Fibroblast of skin of right quadriceps (primary cell): ENCODE results near the gene PIP.
"Not testable (repeated sequence)": the region's sequence is repeated elsewhere in the genome, so short reads cannot be mapped to it uniquely, and the experiment has no call there.

ENCODE experiments used
- DNase-seq: peaks from one replicate; pipeline ENCODE4 v3.0.0-alpha.2; 2013

The PIP gene, protein sequence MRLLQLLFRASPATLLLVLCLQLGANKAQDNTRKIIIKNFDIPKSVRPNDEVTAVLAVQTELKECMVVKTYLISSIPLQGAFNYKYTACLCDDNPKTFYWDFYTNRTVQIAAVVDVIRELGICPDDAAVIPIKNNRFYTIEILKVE

DNA sequence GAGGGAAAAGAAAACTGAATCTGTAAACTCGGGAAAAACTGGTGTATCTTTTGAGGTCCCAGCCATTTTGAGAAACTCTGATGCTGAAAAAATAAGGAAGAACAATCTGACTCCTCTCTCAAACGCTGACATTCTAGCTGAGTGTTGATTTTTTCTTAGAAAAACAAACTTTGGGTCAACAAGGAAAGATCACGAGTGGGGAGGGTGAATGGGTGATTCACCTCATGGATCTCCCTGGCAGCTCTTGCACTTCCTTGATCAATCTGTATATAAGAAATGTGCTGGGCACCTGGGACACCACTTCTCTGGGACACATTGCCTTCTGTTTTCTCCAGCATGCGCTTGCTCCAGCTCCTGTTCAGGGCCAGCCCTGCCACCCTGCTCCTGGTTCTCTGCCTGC is at the start of gene PIP:
Gene PIP, plus strand, starts transcription at position 297 of the 400 bp plus-strand sequence. Its CDS starts 40 bp downstream, at position 337.
- DNase-seq: no peak

- DNase-seq: no peak
Observed at GRCh38 chr7:143085109-143085508, 46.8 kb upstream of the PIP start.

GRCh38 chr7:143085610-143086009 is 46.3 kb upstream of the PIP start:
- not testable (repeated sequence) for DNase-seq

GRCh38 chr7:143088549-143089231 is 43.2 kb upstream of the PIP start:
- not testable (repeated sequence) for DNase-seq

DNA sequence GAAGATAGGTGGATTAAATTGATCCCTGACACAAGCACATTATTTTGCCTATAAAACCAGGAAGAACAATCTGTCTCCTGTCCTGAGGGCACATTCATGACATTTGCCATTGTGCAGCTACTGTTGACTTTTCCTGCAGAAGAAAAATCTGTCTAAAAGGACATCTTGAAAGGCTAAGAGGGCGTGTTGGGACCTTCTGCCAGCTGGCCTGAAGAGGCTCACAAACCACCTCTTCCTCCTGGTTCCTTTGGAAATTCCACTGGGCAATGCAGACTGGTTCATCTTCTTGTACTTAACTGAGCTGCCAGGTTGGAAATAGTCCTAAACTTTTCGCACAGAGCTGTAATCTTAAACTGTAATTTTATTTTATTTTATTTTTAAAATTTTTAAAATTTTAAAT is 35.7 kb upstream of the PIP start:
- no peak for DNase-seq

DNA sequence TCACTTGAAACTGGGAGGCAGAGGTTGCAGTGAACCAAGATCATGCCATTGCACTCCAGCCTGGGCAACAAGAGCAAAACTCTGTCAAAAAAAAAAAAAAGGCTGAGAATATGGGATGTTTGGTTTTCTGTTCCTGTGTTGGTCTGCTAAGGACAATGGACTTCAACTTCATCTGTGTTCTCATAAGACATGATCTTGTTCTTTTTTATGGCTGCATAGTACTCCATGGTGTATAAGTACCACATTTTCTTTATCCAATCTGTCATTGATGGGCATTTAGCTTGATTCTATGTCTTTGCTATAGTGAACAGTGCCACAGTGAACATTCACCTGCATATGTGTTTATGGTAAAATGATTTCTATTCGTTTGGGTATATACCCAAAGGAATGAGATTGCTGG is 32.3 kb upstream of the PIP start:
- not testable (repeated sequence) for DNase-seq

GRCh38 chr7:143104759-143105158 is 27.1 kb upstream of the PIP start:
- DNase-seq: no peak

GRCh38 chr7:143108019-143108418 is 23.9 kb upstream of the PIP start:
- not testable (repeated sequence) for DNase-seq

GRCh38 chr7:143117395-143117794 is 14.5 kb upstream of the PIP start:
- no peak for DNase-seq

DNA sequence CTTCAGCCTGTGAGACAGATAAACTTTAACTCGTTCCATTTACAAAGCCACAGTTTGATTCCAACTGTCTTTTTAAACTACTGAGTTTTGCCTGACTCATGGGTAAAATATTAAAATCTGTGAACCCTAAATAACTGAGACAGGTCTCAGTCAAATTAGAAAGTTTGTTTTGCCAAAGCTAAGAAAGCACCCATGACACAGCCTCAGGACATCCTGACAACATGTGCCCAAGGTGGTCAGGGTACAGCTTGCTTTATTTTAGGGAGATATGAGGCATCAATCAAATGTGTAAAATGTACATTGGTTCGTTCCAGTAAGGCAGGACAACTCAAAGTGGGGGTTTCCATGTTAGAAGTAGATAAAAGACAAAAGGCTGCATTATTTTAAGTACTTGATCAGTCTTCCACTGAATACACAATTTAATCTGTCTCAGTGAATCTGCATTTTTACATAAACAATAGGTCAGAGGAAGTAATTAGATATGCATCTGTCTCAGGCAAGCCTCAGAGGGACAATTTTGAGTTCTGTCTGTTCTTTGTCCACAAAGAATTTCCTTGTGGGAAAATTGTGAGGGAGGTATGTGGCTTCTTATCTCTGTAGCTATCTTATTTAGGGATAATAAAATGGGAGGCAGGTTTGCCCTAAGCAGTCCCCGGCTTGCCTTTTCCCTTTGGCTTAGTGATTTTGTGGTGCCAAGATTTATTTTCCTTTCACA is 11.0 kb upstream of the PIP start:
- DNase-seq: no peak

DNA sequence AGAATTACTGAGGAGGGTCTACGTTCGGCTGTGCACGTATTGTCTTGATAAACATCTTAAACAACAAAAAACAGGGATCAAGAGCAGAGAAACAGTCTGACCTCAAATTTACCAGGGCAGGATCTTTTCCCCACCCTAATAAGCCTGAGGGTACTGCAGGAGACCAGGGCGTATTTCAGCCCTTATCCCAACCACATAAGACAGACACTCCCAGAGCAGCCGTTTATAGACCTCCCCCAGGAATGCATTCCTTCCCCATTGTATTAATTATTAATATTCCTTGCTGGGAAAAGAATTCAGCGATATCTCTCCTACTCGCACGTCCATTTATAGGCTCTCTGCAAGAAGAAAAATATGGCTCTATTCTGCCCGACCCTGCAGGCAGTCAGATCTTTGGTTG is 8.6 kb upstream of the PIP start:
- DNase-seq: not testable (repeated sequence)

DNA sequence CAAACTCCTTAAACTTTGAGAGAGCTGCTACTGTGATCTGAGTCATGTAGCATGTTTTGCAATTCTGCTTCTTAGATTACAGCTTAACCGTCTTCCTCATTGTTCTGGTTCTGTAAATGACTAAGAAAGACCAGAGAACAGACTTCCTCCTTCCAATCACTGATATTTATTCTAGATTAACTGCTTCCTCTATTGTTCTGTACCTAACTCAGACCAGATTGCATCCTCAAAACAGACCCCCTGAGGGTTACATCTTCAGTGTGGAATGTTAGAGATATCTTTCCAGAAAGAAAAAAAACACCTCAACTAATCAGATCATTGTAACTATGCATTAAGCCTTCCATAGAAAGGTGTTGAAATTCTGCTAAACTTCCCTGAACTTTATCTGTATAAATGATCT is 5.7 kb upstream of the PIP start:
- no peak for DNase-seq

DNA sequence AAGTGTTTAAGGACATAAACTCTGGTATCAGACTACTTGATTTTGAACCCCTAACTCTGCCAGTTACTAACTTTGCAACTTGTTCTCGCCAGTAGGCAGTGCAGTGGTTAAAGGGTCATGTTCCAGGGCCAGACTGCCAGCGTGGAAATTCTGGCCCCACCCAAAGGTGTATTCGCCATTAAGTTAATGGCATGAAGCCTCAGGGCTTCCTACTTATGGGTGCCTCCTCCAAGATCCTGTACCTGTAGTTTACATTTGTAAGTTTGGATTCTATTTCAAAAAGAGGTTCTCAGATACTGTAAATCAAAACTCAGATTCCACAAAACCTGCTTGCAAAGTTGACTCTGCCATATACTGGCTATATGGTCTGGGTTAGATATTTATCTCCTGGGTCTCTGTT is 2.8 kb upstream of the PIP start:
- no peak for DNase-seq

DNA sequence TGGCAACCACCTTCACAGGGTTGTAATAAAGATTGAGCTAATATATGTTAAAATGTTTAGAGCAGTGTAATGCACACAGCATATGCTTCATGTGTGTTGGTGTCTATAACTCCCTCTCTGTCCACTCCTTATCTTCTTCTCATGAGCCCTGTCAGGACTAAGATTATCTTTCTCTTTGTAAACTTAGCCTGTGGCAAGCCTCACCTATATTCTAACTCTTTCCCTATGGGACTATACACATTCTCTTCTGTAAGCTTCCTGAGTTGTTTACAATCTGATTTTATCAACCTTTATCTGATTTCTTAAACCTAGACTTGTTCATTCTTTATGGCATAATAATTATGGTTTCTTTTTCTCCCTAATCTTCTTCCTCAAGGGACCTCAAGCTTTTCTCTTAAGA is 2.4 kb upstream of the PIP start:
- no peak for DNase-seq

- DNase-seq: no peak
Observed at GRCh38 chr7:143130541-143130940, 1.3 kb upstream of the PIP start.

DNA sequence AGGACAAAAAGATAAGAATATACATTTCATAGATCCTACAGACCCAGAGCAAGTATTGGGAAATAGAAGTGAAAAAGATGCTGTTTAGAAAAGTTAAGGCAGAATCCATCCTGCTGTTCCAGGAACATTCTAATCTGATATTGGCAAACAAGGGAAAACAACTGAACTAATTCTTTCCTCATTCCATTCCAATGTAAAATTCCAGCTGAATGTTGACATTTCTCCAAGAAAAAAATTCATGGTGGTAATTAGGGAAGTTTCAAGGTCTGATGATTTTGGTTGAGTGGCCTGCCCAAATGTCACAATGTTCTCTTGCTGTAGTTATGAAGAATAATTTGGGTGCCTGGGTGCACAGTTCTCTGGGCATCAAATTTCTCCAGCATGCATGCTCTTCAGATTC is 15.2 kb downstream of the PIP start:
- DNase-seq: no peak

GRCh38 chr7:143148050-143148449 is 16.2 kb downstream of the PIP start:
- no peak for DNase-seq

GRCh38 chr7:143148651-143149050 is 16.8 kb downstream of the PIP start:
- DNase-seq: no peak

GRCh38 chr7:143150696-143151095 is 18.8 kb downstream of the PIP start:
- DNase-seq: not testable (repeated sequence)

GRCh38 chr7:143158617-143159016 is 26.7 kb downstream of the PIP start:
- DNase-seq: not testable (repeated sequence)

DNA sequence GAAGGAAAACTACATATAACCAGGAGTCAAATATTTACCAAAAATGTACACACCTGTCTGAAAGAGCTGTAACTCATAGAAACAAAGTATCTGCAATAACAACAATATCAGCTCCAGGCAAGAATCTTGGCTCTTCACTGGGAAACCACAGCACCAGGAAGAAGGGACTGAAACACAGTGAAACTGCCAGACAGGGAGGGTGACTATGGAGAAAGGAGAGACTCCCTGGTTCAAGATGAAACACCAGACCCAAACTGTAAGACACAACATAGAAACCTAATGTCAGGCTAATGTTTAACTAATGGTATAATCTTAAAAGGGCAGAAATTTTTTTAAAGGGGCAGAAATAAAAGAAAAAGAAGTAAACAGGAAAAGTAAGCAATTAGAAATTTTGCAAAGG is 39.8 kb downstream of the PIP start:
- DNase-seq: no peak

DNA sequence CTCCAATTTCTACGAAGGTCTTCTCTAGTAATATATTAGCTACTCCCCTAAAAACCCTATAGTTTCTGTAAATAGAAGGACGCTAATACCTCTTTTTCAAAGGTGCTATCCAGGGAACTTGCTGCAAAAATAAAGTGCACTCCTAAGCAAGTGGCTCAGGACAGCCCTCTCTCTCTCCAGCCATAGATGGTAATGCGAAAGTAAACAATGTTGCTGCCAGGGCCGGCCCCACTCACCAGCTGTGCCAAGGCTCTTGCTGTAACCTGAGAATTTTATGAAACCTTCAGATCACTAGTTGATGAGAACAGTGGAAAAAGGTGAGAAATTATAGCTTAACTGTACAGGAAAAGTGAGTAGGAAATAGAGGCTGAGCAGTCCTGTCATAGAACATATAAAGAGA is 40.5 kb downstream of the PIP start:
- no peak for DNase-seq

DNA sequence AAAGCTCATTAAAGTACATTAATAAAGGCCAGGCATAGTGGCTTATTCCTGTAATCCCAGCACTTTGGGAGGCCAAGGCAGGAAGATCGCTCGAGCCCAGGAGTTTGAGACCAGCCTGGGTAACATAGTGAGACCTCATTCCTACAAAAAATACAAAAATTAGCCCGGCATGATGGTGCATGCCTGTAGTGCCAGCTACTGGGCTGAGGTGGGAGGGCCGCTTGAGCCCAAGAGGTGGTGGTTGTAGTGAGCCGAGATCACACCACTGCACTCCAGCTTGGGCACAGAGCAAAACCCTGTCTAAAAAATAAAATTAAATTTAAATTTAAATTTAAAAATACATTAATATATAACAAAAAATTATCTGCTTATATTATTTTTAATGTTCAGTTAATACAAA is 44.3 kb downstream of the PIP start:
- no peak for DNase-seq

GRCh38 chr7:143177374-143178119 is 45.7 kb downstream of the PIP start:
- DNase-seq: no peak
